ENCODE results near the gene MYOCOS.

DNA sequence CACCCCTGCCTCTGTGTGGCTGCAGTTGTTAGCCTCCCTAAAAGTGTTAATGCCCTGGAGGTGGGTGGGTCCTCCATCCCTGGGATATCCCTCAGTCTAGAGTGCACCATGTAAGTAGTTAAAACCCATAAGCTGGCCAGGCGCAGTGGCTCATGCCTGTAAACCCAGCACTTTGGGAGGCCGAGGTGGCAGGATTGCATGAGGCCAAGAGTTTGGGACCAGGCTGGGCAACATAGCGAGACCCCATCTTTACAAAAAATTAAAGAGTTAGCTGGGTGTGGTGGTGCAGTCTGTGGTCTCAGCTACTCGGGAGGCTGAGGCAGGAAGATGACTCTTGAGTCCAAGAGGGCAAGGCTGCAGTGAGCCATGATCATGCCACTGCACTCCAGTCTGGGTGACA is 20.2 kb downstream of the MYOCOS start:
- TF ChIP-seq POLR2A (IDR thresholded peaks at IDR 0.05) = no peak
- TF ChIP-seq, protein P1, sequence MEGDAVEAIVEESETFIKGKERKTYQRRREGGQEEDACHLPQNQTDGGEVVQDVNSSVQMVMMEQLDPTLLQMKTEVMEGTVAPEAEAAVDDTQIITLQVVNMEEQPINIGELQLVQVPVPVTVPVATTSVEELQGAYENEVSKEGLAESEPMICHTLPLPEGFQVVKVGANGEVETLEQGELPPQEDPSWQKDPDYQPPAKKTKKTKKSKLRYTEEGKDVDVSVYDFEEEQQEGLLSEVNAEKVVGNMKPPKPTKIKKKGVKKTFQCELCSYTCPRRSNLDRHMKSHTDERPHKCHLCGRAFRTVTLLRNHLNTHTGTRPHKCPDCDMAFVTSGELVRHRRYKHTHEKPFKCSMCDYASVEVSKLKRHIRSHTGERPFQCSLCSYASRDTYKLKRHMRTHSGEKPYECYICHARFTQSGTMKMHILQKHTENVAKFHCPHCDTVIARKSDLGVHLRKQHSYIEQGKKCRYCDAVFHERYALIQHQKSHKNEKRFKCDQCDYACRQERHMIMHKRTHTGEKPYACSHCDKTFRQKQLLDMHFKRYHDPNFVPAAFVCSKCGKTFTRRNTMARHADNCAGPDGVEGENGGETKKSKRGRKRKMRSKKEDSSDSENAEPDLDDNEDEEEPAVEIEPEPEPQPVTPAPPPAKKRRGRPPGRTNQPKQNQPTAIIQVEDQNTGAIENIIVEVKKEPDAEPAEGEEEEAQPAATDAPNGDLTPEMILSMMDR (IDR thresholded peaks at IDR 0.05) = no peak
